ENCODE results near the gene CDC20.
"Not testable (repeated sequence)": the region's sequence is repeated elsewhere in the genome, so short reads cannot be mapped to it uniquely, and the experiment has no call there.

Gene CDC20

GRCh38 chr1:43363935-43364525 lies 5.2 kb downstream of the CDC20 start:
- peaks cover 15% of the 10 kb centered on the region for H3K4me1 ChIP-seq (ENCODE audit: control insufficient read depth, insufficient read depth, low read length)
- H3K9ac ChIP-seq (ENCODE audit: low read depth, low read length), result no peak overlapping the region
- H3K36me3 ChIP-seq (ENCODE audit: control insufficient read depth, insufficient read depth, low read length), result peaks cover 52% of the 10 kb centered on the region
- H3K9me3 ChIP-seq (ENCODE audit: control insufficient read depth, insufficient read depth, low read length), result no peaks in the 10 kb centered on the region
- H3K4me3 ChIP-seq (ENCODE audit: low read depth, low read length), result no peak overlapping the region
- H3K27me3 ChIP-seq (ENCODE audit: control insufficient read depth, insufficient read depth, low read length), result no peaks in the 10 kb centered on the region

DNA sequence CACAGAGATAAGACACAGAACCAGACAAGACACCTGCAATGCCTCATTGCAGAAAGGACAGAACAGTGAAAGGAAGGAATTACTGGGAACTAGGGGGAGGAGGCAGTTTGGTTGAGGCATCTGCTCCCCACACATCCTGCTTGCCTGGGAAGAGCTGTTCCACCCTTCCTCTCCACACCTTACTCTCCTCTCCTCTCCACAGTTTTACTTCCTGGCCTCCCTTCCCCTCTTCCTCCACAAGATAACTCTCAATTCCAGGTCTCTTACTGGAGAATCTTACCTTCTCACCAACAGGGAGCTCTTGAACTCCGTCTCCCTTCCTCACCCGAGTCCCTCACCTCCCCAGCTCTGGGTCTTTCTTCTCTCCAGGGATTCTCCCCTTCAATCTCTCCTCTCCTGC lies 6.9 kb downstream of the CDC20 start:
- H3K4me3 ChIP-seq (ENCODE audit: low read depth, low read length), result peak overlapping the region; percentile 84
- H3K27me3 ChIP-seq (ENCODE audit: control insufficient read depth, insufficient read depth, low read length), result no peaks in the 10 kb centered on the region
- H3K4me1 ChIP-seq (ENCODE audit: control insufficient read depth, insufficient read depth, low read length), result peaks cover 7% of the 10 kb centered on the region
- H3K9ac ChIP-seq (ENCODE audit: low read depth, low read length), result peak overlapping the region; percentile 9
- no peaks in the 10 kb centered on the region for H3K9me3 ChIP-seq (ENCODE audit: control insufficient read depth, insufficient read depth, low read length)
- H3K36me3 ChIP-seq (ENCODE audit: control insufficient read depth, insufficient read depth, low read length), result peaks cover 36% of the 10 kb centered on the region

GRCh38 chr1:43366179-43366578 lies 7.4 kb downstream of the CDC20 start:
- Histone ChIP-seq H3K27me3 (ENCODE audit: control insufficient read depth, insufficient read depth, low read length) (no peaks in the 10 kb centered on the region), H3K9ac (ENCODE audit: low read depth, low read length) (peak overlapping the region; percentile 9), H3K4me3 (ENCODE audit: low read depth, low read length) (peak overlapping the region; percentile 84), H3K36me3 (ENCODE audit: control insufficient read depth, insufficient read depth, low read length) (peaks cover 31% of the 10 kb centered on the region), H3K9me3 (ENCODE audit: control insufficient read depth, insufficient read depth, low read length) (no peaks in the 10 kb centered on the region), H3K4me1 (ENCODE audit: control insufficient read depth, insufficient read depth, low read length) (peaks cover 7% of the 10 kb centered on the region)

GRCh38 chr1:43366601-43367025 lies 7.8 kb downstream of the CDC20 start:
- Histone ChIP-seq H3K9me3 (ENCODE audit: control insufficient read depth, insufficient read depth, low read length) (no peaks in the 10 kb centered on the region), H3K36me3 (ENCODE audit: control insufficient read depth, insufficient read depth, low read length) (peaks cover 26% of the 10 kb centered on the region), H3K4me3 (ENCODE audit: low read depth, low read length) (peak overlapping the region; percentile 84), H3K27me3 (ENCODE audit: control insufficient read depth, insufficient read depth, low read length) (no peaks in the 10 kb centered on the region), H3K9ac (ENCODE audit: low read depth, low read length) (peak overlapping the region; percentile 47), H3K4me1 (ENCODE audit: control insufficient read depth, insufficient read depth, low read length) (peaks cover 7% of the 10 kb centered on the region)

DNA sequence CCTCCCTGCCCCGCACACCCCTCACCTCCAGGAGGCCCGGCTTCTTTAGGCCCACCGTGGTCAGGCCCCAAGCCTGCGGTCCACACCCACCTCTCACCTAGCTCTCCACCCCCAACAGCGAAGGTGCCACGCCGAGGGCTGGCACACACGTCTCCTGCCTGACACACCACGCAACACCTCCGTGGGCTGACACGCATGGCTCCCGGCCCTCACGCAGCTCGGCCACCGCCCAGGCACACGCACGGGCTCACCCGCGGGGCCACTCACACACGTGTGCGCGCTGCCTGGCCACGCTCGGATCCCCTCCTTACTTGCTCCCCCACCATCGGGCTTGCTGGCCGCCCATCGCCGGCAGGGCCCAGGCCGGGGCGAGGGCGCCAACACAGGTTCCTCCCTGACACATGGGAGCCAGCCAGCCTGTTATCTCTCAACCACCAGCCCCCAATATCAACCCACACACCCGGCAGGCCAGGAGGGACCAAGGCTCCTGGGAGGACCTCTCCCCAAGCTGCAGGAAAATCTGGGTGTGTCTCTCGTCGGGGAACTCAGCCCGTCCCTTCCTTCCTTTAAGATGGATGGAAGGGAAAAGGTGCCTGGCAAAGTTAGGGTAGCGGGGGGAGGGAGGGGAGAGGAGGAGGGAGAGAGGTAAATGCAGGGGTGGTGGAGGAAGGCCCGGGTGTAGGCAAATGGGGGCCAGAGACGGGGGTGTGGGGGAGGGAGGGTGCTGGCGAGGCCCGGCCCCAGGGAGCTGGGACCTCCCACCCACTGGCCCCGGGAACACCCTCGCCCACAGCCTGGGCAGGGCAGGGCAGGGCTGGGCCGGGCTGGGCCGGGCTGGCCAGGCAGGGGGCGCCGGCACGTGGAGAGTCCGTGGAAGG lies 8.5 kb downstream of the CDC20 start:
- H3K36me3 ChIP-seq (ENCODE audit: control insufficient read depth, insufficient read depth, low read length), result peaks cover 21% of the 10 kb centered on the region
- H3K9me3 ChIP-seq (ENCODE audit: control insufficient read depth, insufficient read depth, low read length), result no peaks in the 10 kb centered on the region
- H3K27me3 ChIP-seq (ENCODE audit: control insufficient read depth, insufficient read depth, low read length), result no peaks in the 10 kb centered on the region
- peak overlapping the region; percentile 84 for H3K4me3 ChIP-seq (ENCODE audit: low read depth, low read length)
- H3K9ac ChIP-seq (ENCODE audit: low read depth, low read length), result peak overlapping the region; percentile 47
- H3K4me1 ChIP-seq (ENCODE audit: control insufficient read depth, insufficient read depth, low read length), result peaks cover 7% of the 10 kb centered on the region

DNA sequence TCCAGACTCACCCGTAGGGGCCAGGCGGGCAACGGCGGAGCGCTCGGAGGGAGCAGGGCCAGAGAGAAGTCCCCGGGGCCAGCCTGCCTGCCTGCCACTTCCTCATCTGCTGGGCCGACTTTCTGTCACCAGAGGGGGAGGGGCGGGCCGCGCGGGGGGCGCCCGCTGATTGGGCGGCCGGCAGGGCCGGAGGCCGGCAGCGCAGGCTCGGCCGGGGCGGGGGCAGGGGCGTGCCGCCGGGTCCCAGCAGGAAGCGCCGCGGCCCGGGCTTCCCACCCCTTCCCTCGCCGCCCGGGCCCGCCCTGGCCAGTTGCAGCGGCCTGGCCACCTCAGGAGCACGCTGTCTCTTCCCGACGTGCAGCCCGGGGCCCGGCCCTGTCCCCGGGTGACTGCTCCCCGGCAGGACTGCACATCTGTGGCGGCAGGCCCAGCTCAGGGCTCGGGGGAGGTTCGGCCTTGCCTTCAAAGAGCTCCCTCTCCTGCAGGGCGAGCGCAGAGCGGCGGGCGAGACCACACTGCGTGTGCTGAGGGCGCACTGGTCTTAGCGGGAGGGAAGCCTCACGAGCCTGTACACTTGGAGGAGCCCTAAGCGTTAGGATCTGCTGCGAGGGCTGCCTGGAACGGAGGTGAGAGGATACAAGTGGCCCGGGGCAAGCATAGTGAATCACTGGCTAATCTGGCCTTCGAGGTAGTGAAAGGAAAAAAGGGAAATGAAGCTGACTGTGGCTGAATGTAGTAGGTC lies 9.3 kb downstream of the CDC20 start, which contains the start of gene ELOVL1:
TSS of gene ELOVL1 (minus strand) at position 108 of the 742 bp plus-strand sequence. CDS start 2,402 bp downstream, outside the sequence.
- Histone ChIP-seq H3K9me3 (ENCODE audit: control insufficient read depth, insufficient read depth, low read length) (no peaks in the 10 kb centered on the region), H3K36me3 (ENCODE audit: control insufficient read depth, insufficient read depth, low read length) (peaks cover 17% of the 10 kb centered on the region), H3K4me3 (ENCODE audit: low read depth, low read length) (peak within 1 kb of the TSS; percentile 88), H3K27me3 (ENCODE audit: control insufficient read depth, insufficient read depth, low read length) (no peaks in the 10 kb centered on the region), H3K4me1 (ENCODE audit: control insufficient read depth, insufficient read depth, low read length) (peaks cover 7% of the 10 kb centered on the region), H3K9ac (ENCODE audit: low read depth, low read length) (peak within 1 kb of the TSS; percentile 73)

GRCh38 chr1:43368646-43369020 lies 9.9 kb downstream of the CDC20 start:
- Histone ChIP-seq H3K4me1 (ENCODE audit: control insufficient read depth, insufficient read depth, low read length) (peaks cover 7% of the 10 kb centered on the region), H3K27me3 (ENCODE audit: control insufficient read depth, insufficient read depth, low read length) (no peaks in the 10 kb centered on the region), H3K4me3 (ENCODE audit: low read depth, low read length) (peak overlapping the region; percentile 88), H3K9me3 (ENCODE audit: control insufficient read depth, insufficient read depth, low read length) (no peaks in the 10 kb centered on the region), H3K36me3 (ENCODE audit: control insufficient read depth, insufficient read depth, low read length) (peaks cover 11% of the 10 kb centered on the region), H3K9ac (ENCODE audit: low read depth, low read length) (peak overlapping the region; percentile 73)

GRCh38 chr1:43369779-43370178 lies 11.0 kb downstream of the CDC20 start:
- not testable (repeated sequence) for H3K27me3 ChIP-seq (ENCODE audit: control insufficient read depth, insufficient read depth, low read length); H3K9me3 ChIP-seq (ENCODE audit: control insufficient read depth, insufficient read depth, low read length); H3K36me3 ChIP-seq (ENCODE audit: control insufficient read depth, insufficient read depth, low read length); H3K9ac ChIP-seq (ENCODE audit: low read depth, low read length); H3K4me1 ChIP-seq (ENCODE audit: control insufficient read depth, insufficient read depth, low read length); H3K4me3 ChIP-seq (ENCODE audit: low read depth, low read length)

DNA sequence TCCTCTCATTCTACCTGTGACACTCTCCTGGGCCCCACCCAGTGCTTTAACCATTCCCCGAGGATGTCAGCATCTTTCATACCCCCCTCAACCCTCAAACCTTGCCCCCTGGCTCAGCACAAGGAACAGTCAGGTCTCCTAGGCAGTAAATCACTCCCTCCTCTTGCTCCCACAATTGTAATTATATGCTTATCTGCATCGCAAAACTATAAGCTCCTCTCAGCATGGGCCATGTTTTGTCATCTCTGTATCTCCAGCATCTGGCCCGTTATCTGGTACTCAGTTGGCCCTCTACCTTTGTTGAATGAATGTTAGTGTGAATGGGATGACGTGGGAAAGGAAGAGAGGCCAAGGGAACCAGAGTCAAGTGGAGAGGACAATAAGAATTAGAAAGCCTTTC lies 11.8 kb downstream of the CDC20 start:
- Histone ChIP-seq H3K36me3 (ENCODE audit: control insufficient read depth, insufficient read depth, low read length) (no peaks in the 10 kb centered on the region), H3K4me1 (ENCODE audit: control insufficient read depth, insufficient read depth, low read length) (peaks cover 7% of the 10 kb centered on the region), H3K4me3 (ENCODE audit: low read depth, low read length) (no peak overlapping the region), H3K9ac (ENCODE audit: low read depth, low read length) (no peak overlapping the region), H3K9me3 (ENCODE audit: control insufficient read depth, insufficient read depth, low read length) (no peaks in the 10 kb centered on the region), H3K27me3 (ENCODE audit: control insufficient read depth, insufficient read depth, low read length) (no peaks in the 10 kb centered on the region)

DNA sequence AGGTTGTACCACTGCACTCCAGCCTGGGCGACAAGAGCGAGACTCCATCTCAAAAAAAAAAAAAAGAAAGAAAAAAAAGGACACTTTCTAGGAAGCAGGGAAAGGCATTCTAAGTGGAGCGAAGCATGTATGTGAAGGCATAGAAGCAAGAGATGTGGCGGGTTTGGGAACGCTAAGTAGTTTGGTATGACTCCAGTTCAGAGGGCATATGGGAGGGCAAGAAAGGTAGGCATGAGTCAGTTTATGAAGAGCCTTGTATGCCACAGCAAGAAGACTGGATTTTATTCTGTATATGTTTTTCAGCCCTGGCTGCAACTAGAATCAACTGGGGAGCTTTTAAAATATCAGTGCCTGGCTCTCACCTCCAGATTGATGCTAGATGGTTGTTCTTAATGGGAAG lies 13.4 kb downstream of the CDC20 start:
- H3K4me3 ChIP-seq (ENCODE audit: low read depth, low read length), result no peak overlapping the region
- H3K9ac ChIP-seq (ENCODE audit: low read depth, low read length), result no peak overlapping the region
- H3K36me3 ChIP-seq (ENCODE audit: control insufficient read depth, insufficient read depth, low read length), result no peaks in the 10 kb centered on the region
- H3K9me3 ChIP-seq (ENCODE audit: control insufficient read depth, insufficient read depth, low read length), result no peaks in the 10 kb centered on the region
- H3K4me1 ChIP-seq (ENCODE audit: control insufficient read depth, insufficient read depth, low read length), result no peaks in the 10 kb centered on the region
- no peaks in the 10 kb centered on the region for H3K27me3 ChIP-seq (ENCODE audit: control insufficient read depth, insufficient read depth, low read length)

DNA sequence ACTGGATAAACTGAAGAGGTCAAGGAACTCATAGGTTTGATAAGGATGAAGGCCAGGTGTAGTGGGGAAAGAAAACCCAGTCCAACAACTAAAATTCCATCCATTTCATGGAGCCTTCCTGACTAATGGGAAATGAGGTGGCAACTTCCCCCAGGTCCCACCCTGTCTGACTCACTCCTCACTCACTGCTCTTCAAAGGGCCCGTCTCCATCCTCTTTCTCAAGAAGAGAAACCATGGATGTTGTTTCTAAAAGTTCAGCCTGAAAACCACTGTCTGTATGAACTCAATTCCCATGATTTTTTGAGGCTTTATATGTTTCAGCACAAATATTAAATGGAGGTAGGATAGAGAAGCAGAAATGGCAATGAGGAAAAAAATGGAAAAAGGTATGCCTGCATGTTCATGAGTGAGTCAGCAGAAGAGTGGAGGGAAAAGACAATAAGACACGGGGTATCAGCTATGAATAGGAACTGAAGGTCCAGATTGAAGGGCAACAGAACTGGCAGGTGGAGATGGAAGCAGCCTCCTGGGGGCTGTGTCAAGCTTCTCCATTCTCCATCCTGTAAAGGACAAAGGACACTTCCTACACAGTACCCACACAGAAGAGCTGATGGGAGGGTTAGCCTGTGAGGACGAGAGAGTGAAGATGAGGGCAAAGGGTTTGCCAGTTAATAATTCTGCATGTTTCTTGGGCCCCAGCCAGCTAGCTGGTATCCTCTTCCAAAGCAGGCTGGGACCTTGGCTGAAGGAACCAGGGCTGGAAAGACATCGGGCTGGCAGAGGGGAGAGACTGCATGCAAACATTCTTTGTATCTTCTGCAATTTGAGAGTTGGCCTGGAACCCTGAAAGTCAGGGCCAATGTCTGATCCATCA lies 14.5 kb downstream of the CDC20 start:
- Histone ChIP-seq H3K4me1 (ENCODE audit: control insufficient read depth, insufficient read depth, low read length) (no peaks in the 10 kb centered on the region), H3K4me3 (ENCODE audit: low read depth, low read length) (no peak overlapping the region), H3K27me3 (ENCODE audit: control insufficient read depth, insufficient read depth, low read length) (no peaks in the 10 kb centered on the region), H3K9ac (ENCODE audit: low read depth, low read length) (no peak overlapping the region), H3K9me3 (ENCODE audit: control insufficient read depth, insufficient read depth, low read length) (no peaks in the 10 kb centered on the region), H3K36me3 (ENCODE audit: control insufficient read depth, insufficient read depth, low read length) (no peaks in the 10 kb centered on the region)
